CD4-positive, alpha-beta T cell treated with Interleukin-15 for 1 hour (primary cell): ENCODE results near the gene GOLT1B.
"Not testable (repeated sequence)": the region's sequence is repeated elsewhere in the genome, so short reads cannot be mapped to it uniquely, and the experiment has no call there.

Experiments used
- DNase-seq: peaks from one replicate; pipeline ENCODE4 v3.0.0-alpha.2; 2020

The GOLT1B gene, protein sequence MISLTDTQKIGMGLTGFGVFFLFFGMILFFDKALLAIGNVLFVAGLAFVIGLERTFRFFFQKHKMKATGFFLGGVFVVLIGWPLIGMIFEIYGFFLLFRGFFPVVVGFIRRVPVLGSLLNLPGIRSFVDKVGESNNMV

GRCh38 chr12:21501258-21502163 is at the start of gene GOLT1B, which contains the start of gene RECQL:
Gene GOLT1B (plus strand): TSS chr12:21501789. CDS start chr12:21501924, 135 bp downstream.
Gene RECQL (minus strand): TSS chr12:21501635. CDS start chr12:21499570, 2,065 bp downstream.
- DNase-seq = peak; percentile 93

DNA sequence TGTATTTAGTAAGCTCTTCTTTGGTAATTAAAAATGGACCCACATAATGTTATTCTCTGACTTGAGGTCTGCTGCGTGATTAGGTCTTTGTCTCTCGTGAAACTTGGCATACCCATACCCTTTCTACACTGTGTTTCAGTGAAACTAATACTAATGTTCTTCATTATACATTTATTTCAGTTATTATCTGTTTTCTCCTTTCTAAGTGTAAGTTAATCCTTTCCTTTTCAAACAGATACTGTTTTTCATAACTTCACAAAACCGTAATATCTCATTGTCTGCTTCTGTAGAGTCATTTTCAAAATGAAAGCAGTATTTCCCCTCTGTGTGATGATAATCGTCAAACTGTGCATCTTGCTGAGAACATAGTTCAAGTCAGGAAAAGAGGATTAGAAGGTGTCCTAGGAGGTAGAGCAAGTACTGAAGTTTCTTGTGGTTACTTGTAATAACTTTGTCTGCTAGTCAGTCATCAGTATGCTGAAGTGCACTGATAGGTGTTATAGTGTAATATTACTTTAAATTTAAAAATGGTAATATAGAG is 48.2 kb upstream of the GOLT1B start:
- no peak for DNase-seq

DNA sequence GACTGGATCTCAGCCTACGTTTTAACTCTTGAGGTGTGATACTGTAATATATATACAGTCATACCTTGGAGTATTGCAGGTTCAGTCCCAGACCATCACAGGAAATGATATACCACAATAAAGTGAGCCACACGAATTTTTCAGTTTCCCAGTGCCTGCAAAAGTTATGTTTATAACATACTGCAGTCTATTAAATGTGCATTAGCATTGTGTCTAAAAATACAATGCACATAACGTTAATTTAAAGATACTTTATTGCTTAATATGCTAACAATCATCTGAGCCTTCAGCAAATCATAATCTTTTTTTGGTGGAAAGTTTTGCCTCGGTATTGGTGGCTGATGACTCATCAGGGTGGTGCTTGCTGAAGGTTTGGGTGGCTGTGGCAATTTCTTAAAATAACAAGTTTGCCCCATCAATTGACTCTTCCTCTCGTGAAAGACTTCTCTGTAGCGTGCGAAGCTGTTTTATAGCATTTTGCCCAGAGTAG is 45.3 kb upstream of the GOLT1B start:
- peak; percentile 20 for DNase-seq

DNA sequence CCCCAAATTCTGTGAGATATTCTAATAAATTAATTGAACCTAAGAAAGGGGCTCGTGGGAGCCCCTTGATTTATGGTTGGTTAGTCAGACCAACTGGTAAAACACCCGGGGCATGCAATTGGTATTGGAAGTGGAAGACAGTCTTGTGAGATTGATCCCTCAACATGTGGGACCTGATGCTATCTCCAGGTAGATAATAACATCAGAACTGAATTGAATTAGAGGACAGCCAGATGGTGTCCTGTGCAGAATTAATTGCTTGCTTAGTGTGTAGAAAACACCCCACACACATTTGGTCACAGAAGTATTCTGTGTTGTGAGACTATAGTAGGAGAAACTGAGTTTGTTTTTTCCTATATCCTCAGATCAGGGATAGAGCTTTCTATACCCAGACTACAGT is 42.1 kb upstream of the GOLT1B start:
- no peak for DNase-seq

GRCh38 chr12:21467334-21467733 is 34.3 kb upstream of the GOLT1B start:
- DNase-seq = not testable (repeated sequence)

DNA sequence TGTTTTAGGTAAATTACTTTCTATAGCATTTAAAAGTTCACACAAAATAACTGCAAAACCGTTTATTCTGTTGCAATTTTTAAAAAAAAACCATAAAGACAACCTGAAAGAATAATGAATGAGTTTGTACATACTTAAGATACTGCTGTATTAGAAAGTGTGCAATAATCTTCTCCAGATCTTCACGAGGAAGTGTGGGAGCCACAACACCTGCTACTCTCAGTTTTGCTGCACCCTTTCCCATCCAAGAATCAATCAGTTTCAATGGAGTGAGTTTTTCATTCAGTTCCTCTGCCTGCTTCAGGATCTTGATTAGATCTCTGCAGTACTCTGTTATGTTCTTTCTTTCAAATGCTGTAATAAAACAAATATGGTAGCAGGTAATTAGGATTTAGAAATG is 30.3 kb upstream of the GOLT1B start:
- DNase-seq = no peak

- no peak for DNase-seq
Measured at GRCh38 chr12:21472197-21472823, 29.3 kb upstream of the GOLT1B start.

DNA sequence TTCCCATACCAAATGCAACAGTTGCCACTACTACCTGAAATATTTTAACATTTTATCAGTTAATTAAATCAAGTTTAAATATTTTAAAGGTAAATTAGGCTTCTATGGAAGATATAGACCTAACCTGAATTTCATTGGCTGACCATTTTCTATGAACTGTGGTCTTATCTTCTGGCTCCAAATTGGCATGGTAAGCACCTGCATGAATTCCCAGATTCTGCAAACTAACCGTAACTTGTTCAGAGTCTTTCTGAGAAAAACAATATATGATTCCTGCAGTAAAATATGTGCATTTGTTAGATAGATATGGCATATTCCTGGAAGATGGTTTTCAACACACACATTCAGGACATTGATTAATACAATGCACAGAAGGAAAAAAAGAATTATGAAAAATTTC is 26.0 kb upstream of the GOLT1B start:
- DNase-seq = no peak

DNA sequence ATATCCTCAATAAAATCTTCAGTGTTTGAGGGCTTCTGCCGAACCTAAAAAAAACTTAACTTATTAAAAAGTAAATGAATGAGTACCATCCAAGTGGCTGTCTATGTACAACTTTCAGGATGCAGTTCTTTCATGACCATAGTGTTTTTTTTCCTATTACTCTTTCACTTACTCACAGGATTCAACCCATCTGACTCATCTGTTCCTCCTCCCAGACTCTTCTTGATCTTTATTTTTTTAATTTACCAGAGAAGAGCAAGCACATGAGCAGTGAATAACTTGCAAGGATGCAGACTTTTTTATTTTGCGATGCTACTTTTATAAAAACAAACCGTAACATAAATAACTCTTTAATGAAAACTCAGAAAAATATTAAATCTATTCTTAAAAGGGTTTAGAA is 24.6 kb upstream of the GOLT1B start:
- DNase-seq = no peak

GRCh38 chr12:21478756-21479455 is 22.7 kb upstream of the GOLT1B start:
- DNase-seq = no peak

DNA sequence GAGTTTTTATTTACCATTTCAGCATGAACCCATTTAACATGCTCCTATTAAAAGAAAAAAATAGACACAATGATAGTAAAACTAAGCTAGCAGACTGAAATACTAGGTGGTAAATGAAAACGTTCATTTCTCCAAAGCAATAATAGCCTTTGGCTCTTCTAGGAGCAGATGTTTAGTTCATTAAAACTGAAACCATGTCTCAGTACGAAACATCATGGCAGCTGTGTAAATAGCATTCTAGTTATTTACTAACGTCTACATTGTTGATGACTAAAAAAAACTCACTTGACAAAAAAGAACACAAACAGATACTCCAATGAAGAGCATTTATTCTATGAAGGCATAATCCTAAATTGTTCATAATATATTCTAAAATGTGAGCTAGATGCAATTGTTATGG is 18.1 kb upstream of the GOLT1B start:
- DNase-seq = no peak

- DNase-seq = no peak
Measured at GRCh38 chr12:21485998-21486397, 15.6 kb upstream of the GOLT1B start.

- no peak for DNase-seq
Measured at GRCh38 chr12:21499765-21500164, 1.8 kb upstream of the GOLT1B start.

DNA sequence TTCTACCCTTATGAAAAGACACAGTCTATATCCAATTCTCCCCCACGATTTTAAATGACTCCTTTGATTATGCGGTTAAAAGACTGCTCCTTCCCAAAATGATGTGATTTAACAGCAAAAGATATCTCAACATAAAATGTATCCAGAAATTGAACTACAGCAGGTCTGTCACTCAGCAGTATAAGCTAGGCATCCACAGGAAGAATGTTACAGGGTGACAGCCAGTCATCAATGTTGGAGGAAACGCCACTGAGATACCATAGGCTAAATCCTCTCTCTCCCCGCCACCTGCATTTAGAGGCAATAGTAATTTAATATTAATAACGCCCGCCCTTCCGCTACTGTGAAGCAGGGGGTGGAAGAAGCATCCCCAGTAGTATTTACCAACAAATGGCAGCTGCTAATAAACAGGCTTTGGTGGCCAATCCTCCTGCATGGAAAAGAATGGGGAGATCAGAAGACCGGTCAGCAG is 767 bp upstream of the GOLT1B start:
- DNase-seq = no peak

- peak; percentile 22 for DNase-seq
Measured at GRCh38 chr12:21502164-21502496, 541 bp downstream of the GOLT1B start.

DNA sequence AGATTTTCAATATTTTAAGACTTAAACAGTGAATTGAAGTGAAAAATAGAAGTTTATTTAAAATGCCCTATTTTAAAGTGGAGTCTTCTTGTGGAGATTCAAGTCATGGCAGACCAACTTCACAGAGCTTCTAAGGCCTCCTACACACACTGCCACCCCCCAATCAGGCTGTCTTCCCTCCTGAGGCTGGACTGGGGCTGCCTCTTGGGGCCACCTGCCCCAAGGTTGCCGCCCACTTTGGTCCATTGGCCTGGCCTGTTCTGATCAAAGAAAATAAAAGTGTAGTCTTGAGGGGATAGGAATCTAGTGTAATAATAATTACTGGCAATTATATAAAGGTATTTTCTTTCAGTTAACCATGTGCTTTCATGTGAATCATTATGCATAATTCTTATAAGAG is 1.3 kb downstream of the GOLT1B start:
- DNase-seq = no peak

- no peak for DNase-seq
Measured at GRCh38 chr12:21505888-21506287, 4.3 kb downstream of the GOLT1B start.

DNA sequence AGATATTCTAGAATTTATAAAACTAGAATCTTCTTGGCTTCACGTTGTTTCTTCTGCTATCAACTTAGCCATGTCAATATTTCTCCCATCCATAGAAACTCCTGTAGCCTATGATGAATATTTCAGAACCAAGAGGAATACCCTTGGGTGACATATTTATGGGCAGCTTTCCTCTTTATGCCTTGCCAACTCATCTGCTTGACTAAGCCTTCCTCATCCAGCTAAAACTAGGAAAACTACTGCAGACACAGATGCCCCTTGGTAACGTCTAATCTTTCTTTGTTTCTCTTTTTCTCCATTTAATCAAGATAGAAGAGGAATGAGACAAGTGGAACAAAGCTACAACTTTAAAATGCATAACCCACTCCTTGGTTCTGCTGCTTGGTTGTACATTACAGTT is 6.3 kb downstream of the GOLT1B start:
- DNase-seq = no peak

DNA sequence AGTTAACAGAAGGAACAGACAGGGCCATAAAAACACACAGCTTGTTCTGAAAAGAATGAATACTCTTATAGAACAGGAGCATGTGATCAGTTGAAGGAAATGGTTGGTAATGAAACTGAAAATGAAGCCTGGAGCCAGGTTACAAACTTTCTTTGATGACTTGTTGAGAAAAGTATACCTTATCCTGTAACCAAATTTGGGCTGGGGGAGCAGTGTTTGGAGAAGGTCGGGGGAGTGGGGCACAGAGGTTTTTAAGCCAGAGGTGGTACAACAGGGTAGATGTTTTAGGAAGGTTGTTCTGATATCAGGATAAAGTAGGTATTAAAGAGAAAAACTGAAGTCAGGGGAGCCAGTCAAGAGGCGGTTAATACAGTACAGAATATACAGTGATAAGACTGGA is 8.2 kb downstream of the GOLT1B start:
- no peak for DNase-seq

GRCh38 chr12:21516281-21516680 is 14.7 kb downstream of the GOLT1B start:
- no peak for DNase-seq

DNA sequence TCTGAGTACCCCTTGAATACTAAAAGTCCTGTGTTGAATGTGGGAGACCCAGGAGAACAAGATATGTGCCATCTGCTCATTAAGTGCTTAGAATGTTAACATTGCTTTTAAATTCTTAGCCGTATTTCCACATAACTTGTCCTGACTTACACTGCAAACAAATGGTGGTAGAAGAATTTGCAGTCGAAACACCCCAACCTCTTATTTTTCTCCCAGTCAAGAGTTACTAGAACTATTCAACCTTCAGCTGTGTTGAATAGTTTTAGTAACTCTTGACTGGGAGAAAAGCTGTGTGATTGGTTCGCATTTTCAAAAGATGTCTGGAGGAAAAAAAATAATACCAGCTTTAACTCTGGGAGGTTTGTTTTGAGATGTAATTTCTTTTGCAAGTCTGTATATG is 16.9 kb downstream of the GOLT1B start:
- no peak for DNase-seq

DNA sequence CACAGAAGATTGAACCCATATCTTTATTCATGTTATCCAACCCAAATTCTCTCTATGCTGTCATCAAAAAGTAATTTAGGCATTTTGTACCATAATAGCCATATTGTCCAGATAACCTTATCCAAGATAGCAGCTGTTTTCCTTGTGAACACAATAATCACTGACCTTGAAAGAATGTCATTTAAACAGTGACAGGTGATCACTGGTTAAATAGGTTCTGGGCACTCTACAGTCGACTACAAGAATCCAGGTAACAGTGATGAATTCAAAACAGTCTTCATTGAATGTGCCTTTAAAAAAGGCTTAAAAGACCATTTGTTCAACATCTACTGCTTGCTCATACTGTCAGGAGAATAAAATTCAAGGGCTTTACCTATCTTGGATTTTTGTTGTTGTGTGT is 20.0 kb downstream of the GOLT1B start:
- no peak for DNase-seq

DNA sequence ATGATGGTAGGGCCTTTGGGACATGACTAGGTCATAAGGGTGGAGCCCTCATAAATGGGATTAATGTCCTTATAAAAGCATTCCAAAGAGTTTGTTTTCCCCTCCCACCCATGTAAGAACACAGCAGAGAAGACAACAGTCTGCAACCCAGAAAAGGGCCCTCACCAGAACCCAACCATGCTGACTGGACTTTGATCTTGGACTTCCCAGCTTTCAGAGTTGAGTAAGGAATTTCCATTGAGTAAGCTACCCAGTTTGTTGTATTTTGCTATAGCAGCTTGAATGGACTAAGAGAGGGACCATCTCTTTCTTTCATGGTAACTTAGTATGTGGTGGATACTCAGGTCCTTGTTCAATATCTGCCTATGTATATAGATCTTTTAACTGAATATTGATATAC is 21.6 kb downstream of the GOLT1B start:
- no peak for DNase-seq
